ENCODE measurements around the gene HOXA4.

GRCh38 chr7:27151931-27152815, 21.6 kb upstream of the HOXA4 start, which contains the start of gene HOXA3:
- TF ChIP-seq SPI1 (IDR thresholded peaks at IDR 0.05; ENCODE audit: borderline replicate concordance, insufficient read depth, low read depth, low read length) (no peak), RFX5 (IDR thresholded peaks at IDR 0.05; ENCODE audit: low read depth, low read length) (no peak)
